Gastroesophageal sphincter (tissue), 4 donors: ENCODE data around the gene PRKAR1B. TPM values are rescaled to one million over a fixed set of nuclear protein-coding genes. Genes with fewer than 3 reads are reported as not detected.

ENCODE experiments used
- ATAC-seq: fragments of 150-250 bp; one replicate; pipeline ENCODE4 v1.9.1; 2016; ENCODE audit warnings: mild to moderate bottlenecking, moderate library complexity
- H3K27ac ChIP-seq, 4 donors: fragments of 200-600 bp; sonication (generic) in 3 of 4; 1 replicate in 3 of 4; 2 replicates in 1 of 4; pipeline ENCODE4 v1.5.1; 2016 to 2019
- H3K27me3 ChIP-seq: fragments of 200-600 bp; sonication (generic); one replicate; pipeline ENCODE4 v1.5.1; 2019
- H3K36me3 ChIP-seq, 2 donors: fragments of 200-600 bp; sonication (generic); one replicate each; pipeline ENCODE4 v1.5.1; 2019; ENCODE audit warnings: control low read depth in 1 of 2
- H3K4me1 ChIP-seq, 3 donors: fragments of 200-600 bp; sonication (generic); 1 replicate in 2 of 3; 2 replicates in 1 of 3; pipeline ENCODE4 v1.5.1; 2016 to 2019; ENCODE audit warnings: control low read depth in 2 of 3
- H3K4me3 ChIP-seq, 2 donors: fragments of 200-600 bp; sonication (generic); one replicate each; pipeline ENCODE4 v1.5.1; 2019; ENCODE audit warnings: mild to moderate bottlenecking in 1 of 2, moderate library complexity in 1 of 2
- H3K9me3 ChIP-seq, 3 donors: fragments of 200-600 bp; sonication (generic); one replicate each; pipeline ENCODE4 v1.5.1; 2017 to 2019; ENCODE audit warnings: control low read depth in 2 of 3
- EP300 ChIP-seq: sonication (generic); formaldehyde crosslinking; IDR thresholded peaks from one replicate; pipeline ENCODE4 v1.6.1; 2017; ENCODE audit warnings: antibody characterized with exemption, mild to moderate bottlenecking
- POLR2A ChIP-seq, 2 donors: fragments of 450-650 bp; IDR thresholded peaks; one replicate each; pipeline ENCODE4 v1.6.1; 2017; ENCODE audit warnings: antibody characterized with exemption in 2 of 2, mild to moderate bottlenecking in 2 of 2, moderate library complexity in 1 of 2
- POLR2AphosphoS5 ChIP-seq: sonication (generic); formaldehyde crosslinking; IDR thresholded peaks from one replicate; pipeline ENCODE4 v1.6.1; 2017; ENCODE audit warnings: antibody characterized with exemption
- WGBS, 2 donors: methylation state at CpG; one replicate each; pipeline ENCODE4 v1.1.5; 2018; ENCODE audit warnings: low coverage in 1 of 2; 5-methylcytosine and 5-hydroxymethylcytosine counted together
- total RNA-seq, 4 donors: library from RNA; depleted of rRNA; stranded (reverse); fragments of >200 nt; gene quantifications; one replicate each; pipeline ENCODE4 v1.1.0, GENCODE V29; 2016
- TF ChIP-seq, protein P1 (sequence below), 4 experiments: fragments of 200-600 bp in 2 of 4; fragments of 450-650 bp in 2 of 4; sonication (generic) in 1 of 4; IDR thresholded peaks; one replicate each; pipeline ENCODE4 v1.5.1; 2017 to 2019; ENCODE audit warnings: antibody characterized with exemption in 4 of 4, mild to moderate bottlenecking in 2 of 4, moderate library complexity in 2 of 4

Gene PRKAR1B
- total RNA-seq, 4 donors from 2014 or later = 11.6 to 39.1 (median 24.8) TPM

GRCh38 chr7:725223-726005, 1.7 kb downstream of the PRKAR1B start:
- WGBS, 2 donors = 83 to 93% methylated on average over 5 to 8 of the region's 8 CpGs
- no peak for TF ChIP-seq POLR2AphosphoS5
- TF ChIP-seq POLR2A (IDR thresholded peaks at IDR 0.05) = no peak
- TF ChIP-seq, protein P1, sequence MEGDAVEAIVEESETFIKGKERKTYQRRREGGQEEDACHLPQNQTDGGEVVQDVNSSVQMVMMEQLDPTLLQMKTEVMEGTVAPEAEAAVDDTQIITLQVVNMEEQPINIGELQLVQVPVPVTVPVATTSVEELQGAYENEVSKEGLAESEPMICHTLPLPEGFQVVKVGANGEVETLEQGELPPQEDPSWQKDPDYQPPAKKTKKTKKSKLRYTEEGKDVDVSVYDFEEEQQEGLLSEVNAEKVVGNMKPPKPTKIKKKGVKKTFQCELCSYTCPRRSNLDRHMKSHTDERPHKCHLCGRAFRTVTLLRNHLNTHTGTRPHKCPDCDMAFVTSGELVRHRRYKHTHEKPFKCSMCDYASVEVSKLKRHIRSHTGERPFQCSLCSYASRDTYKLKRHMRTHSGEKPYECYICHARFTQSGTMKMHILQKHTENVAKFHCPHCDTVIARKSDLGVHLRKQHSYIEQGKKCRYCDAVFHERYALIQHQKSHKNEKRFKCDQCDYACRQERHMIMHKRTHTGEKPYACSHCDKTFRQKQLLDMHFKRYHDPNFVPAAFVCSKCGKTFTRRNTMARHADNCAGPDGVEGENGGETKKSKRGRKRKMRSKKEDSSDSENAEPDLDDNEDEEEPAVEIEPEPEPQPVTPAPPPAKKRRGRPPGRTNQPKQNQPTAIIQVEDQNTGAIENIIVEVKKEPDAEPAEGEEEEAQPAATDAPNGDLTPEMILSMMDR (IDR thresholded peaks at IDR 0.05) = no peak
- no peak for TF ChIP-seq EP300
- no peak overlapping the region for H3K27ac ChIP-seq
- H3K27me3 ChIP-seq = no peaks in the 10 kb centered on the region
- H3K36me3 ChIP-seq = peaks cover 0 to 17% of the 10 kb centered on the region in 2 donors
- ATAC-seq = no peak
- peaks cover 0 to 36% (median 18%) of the 10 kb centered on the region in 3 donors for H3K4me1 ChIP-seq
- H3K4me3 ChIP-seq = peak overlapping the region in 1 of 2 donors; percentile 95
- H3K9me3 ChIP-seq = no peaks in the 10 kb centered on the region

GRCh38 chr7:724298-724697, 2.8 kb downstream of the PRKAR1B start:
- H3K9me3 ChIP-seq = no peaks in the 10 kb centered on the region
- TF ChIP-seq POLR2A (IDR thresholded peaks at IDR 0.05) = no peak
- TF ChIP-seq POLR2AphosphoS5 = no peak
- no peak for TF ChIP-seq EP300
- TF ChIP-seq, protein P1 (IDR thresholded peaks at IDR 0.05) = no peak

GRCh38 chr7:723541-723940, 3.5 kb downstream of the PRKAR1B start:
- no peak overlapping the region for H3K4me3 ChIP-seq
- no peaks in the 10 kb centered on the region for H3K36me3 ChIP-seq
- H3K9me3 ChIP-seq = no peaks in the 10 kb centered on the region
- peaks cover 0 to 27% (median 17%) of the 10 kb centered on the region in 3 donors for H3K4me1 ChIP-seq
- ATAC-seq = no peak
- TF ChIP-seq EP300 (no peak), POLR2AphosphoS5 (no peak), POLR2A (IDR thresholded peaks at IDR 0.05) (no peak)
- TF ChIP-seq, protein P1 (IDR thresholded peaks at IDR 0.05) = no peak
- 71 to 84% methylated on average over 1 to 9 of the region's 9 CpGs for WGBS, 2 donors
- H3K27me3 ChIP-seq = no peaks in the 10 kb centered on the region
- H3K27ac ChIP-seq = no peak overlapping the region

More at GRCh38 chr7:724298-724697, 2.8 kb downstream of the PRKAR1B start:
- WGBS, 2 donors = 80 to 89% methylated on average over 4 to 7 of the region's 7 CpGs
- H3K27me3 ChIP-seq = no peaks in the 10 kb centered on the region
- no peak overlapping the region for H3K27ac ChIP-seq
- H3K4me1 ChIP-seq = peaks cover 0 to 30% (median 18%) of the 10 kb centered on the region in 3 donors
- H3K36me3 ChIP-seq = peaks cover 0 to 6% of the 10 kb centered on the region in 2 donors
- no peak for ATAC-seq
- no peak overlapping the region for H3K4me3 ChIP-seq

DNA sequence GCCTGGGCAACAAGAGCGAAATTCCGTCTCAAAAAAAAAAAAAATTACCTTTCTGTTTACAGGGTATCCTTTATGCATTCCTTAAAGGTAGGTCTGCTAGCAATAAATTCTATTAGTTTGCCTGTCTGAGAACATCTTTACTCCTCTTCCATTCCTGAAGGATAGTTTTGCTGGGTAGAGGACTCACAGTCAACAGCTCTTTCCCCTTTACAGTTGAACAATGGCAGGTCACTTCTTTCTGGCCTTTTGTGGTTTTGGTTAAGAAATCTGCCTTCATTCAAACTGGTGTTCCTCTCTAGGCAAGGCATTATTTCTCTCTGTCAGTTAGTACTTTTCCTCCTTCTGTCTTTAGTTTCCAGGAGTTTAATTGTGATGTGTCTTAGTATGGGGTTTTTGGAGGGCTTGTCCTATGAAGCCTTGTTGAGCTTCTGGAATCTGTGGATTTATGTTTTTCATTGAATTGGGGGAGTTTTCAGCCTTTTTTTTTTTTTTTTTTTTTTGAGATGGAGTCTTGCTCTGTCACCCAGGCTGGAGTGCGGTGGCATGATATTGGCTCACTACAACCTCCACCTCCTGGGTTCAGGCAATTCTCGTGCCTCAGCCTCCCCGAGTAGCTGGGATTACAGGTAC, 5.3 kb downstream of the PRKAR1B start:
- no peak overlapping the region for H3K27ac ChIP-seq
- H3K9me3 ChIP-seq = peaks cover 0 to 6% (median 0%) of the 10 kb centered on the region in 3 donors
- no peaks in the 10 kb centered on the region for H3K27me3 ChIP-seq
- WGBS, 2 donors = 95 to 100% methylated on average over 2 to 4 of the region's 5 CpGs
- ATAC-seq = no peak
- H3K36me3 ChIP-seq = no peaks in the 10 kb centered on the region
- peaks cover 0 to 12% (median 6%) of the 10 kb centered on the region in 3 donors for H3K4me1 ChIP-seq
- no peak overlapping the region for H3K4me3 ChIP-seq
- TF ChIP-seq POLR2AphosphoS5 (no peak), POLR2A (IDR thresholded peaks at IDR 0.05) (no peak), EP300 (no peak)
- TF ChIP-seq, protein P1 (IDR thresholded peaks at IDR 0.05) = no peak
